MM.1S (cell line): Measurements from ENCODE around the gene TCF12.

Source experiments
- EZH2 ChIP-seq: fragments of 300-600 bp; sonication (generic); optimal IDR thresholded peaks from 2 replicates; pipeline ENCODE3; 2017; ENCODE audit warnings: low read depth, mild to moderate bottlenecking, antibody characterized with exemption, low read length, mixed read lengths
- TF ChIP-seq, protein P1 (sequence below): fragments of 300-600 bp; sonication (generic); IDR thresholded peaks from 2 replicates; pipeline ENCODE4 v1.5.1; 2016; ENCODE audit warnings: antibody characterized with exemption, low read length, mixed read lengths

DNA sequence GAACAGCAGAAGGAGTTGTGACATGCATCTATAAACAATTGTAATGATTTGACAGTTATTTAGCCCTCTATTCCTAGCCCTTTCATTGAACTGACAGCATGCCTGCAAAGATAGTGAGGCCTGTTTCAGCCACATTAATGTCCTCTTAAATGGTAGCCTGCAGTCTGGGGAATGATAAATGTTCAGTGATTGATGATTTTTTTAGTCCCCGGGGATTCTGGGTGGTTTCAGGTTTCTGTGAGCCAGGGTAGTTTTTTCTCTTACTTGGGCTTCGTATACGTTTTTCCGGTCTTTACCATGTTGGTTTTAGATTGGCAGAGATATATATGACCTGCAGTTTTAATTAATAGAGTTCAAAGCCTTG, 172.0 kb downstream of the TCF12 start:
- TF ChIP-seq, protein P1, sequence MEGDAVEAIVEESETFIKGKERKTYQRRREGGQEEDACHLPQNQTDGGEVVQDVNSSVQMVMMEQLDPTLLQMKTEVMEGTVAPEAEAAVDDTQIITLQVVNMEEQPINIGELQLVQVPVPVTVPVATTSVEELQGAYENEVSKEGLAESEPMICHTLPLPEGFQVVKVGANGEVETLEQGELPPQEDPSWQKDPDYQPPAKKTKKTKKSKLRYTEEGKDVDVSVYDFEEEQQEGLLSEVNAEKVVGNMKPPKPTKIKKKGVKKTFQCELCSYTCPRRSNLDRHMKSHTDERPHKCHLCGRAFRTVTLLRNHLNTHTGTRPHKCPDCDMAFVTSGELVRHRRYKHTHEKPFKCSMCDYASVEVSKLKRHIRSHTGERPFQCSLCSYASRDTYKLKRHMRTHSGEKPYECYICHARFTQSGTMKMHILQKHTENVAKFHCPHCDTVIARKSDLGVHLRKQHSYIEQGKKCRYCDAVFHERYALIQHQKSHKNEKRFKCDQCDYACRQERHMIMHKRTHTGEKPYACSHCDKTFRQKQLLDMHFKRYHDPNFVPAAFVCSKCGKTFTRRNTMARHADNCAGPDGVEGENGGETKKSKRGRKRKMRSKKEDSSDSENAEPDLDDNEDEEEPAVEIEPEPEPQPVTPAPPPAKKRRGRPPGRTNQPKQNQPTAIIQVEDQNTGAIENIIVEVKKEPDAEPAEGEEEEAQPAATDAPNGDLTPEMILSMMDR, result no peak
- no peak for TF ChIP-seq EZH2
